ENCODE results near the gene JARID2.
A peak's percentile ranks its signal among the peaks of the same experiment; 100 is the strongest.

The JARID2 gene

GRCh38 chr6:15247500-15248450, 1.9 kb downstream of the JARID2 start:
- peak; percentile 19 for DNase-seq

DNA sequence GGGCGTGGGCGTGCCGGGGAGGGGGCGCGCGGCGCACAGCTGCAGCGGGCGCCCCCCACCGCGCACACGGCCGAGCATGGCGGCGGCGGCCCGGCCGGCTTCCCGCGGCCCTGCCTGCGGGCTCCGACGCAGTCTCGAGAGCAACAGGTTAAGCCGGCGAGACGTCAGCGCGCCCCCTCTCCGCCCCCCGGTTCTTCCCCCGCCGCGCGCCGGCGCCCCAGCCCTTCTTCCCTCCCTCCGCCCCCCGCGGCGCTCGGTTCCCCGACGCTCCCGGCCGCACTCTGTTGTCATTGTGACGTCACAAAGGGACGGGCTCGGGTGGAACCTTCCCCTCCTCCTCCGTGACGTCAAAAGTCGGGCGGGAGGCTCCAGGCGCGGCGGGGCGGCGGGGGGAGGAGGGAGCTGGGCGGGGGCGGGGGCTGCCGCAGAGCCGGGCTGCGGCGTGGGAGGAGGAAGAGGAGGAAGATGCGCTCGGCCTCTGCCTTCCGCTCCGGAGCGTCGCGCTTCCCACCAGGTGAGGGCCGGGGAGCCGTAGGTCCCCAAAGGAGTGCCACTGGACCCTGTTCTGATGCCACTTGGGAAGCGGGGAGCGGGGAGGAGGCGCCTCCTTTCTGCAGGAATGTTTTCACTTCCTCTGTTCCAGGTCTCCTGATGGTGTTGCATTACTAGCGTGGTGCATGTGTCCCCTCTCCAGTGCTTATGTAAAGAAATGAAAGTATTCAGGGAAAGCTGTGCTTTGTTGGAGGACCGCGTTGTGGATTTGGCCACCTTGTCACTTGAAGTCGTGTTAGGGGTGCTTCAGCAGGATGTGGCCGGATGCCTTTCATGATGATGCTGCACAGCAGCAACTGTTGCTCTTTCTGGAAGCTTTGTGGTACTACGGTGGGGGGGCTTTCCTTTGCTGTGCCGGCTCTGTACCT, 2.8 kb downstream of the JARID2 start:
- peak; percentile 98 for DNase-seq

- DNase-seq: no peak
Observed at GRCh38 chr6:15249371-15250019, 3.6 kb downstream of the JARID2 start.

DNA sequence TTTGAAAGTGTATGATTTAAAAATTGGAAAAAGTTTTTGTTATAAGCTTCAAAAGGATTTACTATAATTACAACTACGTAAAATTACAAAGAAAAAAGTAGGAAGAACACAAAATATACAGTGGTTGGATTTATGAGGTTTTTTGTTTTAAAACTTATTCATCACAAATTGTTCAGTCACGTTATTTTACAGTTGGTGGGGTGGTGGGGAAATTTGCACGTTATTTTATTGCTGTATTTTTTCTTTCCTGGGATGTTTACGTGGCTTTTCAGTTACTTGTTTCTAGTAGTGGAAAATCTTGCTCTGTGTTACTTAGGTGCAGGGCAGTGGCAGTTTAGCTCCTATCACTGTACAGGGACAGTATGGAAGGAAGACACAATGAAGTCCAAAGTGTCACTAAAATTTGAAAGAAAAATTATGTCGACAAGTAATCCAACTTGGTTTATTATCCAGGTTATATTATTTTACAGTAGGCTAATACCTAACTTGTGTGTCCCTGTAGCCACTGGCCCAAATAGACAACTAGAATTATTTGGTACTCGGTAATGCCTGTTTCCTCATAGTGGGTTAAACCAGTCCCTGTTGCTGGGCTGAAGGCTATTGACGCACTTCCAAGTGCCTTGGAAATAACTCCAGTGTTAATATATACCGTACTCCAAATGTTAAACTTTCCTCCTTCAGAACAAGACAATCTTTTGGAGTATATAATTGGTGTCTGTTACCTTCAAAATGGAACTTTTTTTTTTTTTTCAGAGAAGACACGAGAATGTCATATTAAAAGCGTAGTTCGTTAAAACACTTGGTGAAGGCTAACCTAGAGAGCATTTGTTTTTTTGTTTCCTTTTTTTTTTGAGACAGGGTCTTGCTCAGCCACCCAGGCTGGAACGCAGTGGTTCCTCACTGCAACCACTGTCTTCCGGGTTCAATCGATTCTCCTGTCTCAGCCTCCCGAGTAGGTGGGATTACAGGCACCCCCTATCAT, 4.6 kb downstream of the JARID2 start:
- no peak for DNase-seq

GRCh38 chr6:15252195-15252594, 6.3 kb downstream of the JARID2 start:
- no peak for DNase-seq

- DNase-seq: no peak
Observed at GRCh38 chr6:15253203-15254022, 7.5 kb downstream of the JARID2 start.

DNA sequence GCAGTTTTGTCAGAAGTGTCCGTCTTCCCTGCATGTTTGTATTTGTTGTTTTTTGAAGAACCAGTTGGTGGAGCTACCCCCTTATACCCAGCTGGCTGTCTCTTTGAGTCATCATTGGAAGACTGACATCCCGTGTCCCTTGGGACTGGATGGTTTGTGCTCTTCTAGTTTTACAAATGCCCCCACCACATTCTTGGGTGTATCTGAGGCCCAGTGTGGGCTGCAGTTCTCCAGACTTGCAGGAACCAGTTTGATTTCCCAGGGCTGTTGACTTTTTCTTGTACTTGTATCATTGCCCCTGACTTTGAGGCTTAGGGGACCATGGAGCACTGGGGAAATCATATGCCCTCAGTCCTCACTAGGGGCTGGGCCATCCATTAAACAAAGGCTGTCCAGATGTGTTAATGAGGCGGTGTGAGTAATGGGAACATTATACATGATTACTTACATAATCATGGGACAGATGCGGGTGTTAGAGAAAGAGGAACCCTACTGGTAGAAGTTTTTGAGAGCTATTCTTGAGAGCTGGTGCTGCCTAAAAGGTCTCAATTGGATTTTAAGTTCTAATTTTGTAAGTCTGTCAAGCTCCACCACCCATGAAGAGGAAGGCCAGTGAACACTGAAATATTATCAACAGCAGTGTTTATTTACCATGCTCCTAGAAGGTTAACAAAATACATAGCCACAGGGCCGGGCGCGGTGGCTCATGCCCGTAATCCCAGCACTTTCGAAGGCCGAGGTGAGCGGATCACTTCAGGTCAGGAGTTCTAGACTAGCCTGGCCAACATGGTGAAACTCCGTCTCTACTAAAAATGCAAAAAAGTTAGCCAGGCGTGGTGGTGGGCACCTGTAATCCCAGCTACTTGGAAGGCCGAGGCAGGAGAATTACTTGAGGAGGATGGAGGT, 8.5 kb downstream of the JARID2 start:
- no peak for DNase-seq

GRCh38 chr6:15255481-15255880, 9.6 kb downstream of the JARID2 start:
- no peak for DNase-seq

- DNase-seq: no peak
Observed at GRCh38 chr6:15255909-15256395, 10.1 kb downstream of the JARID2 start.

DNA sequence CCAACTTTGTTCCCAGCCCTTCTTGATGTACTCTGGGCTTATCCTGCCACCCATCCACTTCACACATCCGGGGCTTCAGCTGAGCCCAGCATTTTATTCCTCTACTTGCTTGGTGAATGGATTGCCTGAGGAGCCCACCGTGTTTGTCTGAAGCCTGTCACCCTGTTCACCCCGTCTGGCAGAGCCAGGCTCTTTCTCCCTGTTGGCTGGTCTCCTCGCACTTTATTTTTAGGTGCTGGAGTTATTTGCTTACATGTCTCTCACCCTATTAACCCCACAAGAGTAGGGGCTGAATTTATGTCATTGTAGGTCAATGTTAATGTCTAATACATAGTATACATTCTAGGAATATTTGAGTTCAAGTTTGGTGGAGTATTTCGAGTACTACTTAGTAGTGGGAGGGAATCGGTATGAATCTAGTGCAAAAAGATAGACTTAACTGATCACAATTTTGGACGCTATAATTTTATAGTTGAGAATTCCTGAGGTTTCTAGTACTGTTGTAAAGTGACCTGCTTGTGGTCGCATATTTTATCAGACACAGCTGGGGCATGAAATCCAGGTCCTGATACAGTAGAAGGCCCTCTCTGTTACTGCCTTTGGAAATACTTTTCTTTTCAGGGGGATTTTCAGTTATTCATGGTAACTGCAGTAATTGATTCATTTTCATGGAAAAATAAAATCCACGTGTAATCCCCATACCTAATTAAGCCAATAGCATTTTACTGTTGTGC, 10.8 kb downstream of the JARID2 start:
- no peak for DNase-seq

DNA sequence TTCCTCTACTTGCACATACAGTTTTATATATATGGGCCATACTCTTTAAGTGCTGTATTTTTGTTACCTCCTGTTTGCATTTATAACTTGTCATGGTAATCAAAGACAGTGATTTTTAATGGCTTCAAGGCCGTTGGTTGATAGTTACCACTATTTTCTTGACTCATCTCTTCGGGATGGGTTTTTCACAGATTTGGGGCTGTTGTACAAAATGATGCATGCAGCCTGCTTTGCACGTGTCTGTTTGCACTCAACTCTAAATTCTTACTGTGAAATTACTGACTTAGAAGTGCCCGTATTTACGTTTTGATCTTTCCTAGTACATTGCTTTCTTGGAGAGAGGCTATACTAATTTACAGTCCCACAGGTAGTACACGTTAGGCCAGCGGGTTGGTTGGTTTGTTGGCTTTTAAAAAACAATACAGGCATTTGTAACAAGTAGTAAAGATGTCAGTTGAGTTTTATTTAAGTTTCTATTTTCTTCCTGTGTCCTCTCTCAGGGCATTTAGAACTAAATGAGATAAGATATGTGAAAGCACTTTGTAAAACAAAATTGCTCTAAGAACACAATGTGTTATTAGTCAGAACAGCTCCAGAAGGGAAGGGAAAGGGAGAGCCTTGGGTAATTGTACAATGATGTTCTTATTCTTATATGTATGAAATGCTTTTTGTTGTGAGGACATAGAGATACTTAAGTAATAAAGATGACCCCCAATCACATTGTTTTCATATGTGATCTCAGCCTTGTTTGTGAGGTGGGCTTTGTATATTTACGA, 11.7 kb downstream of the JARID2 start:
- DNase-seq: no peak

DNA sequence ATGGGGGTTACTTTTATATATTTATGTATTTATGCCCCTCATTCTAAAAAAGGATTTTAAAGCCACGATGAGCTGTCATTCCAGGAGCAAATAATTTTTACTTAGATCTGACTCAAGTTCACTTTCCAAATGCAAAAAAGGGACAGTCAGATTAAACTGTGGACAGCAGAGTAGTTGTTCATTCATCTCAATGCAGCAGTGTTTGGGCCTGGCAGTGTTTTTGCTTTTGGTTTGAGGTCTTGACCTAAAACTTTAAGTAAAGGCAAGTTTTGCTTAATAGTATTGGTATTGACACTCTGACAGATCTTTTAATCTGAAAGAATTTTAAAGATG, 13.9 kb downstream of the JARID2 start:
- no peak for DNase-seq

GRCh38 chr6:15260099-15260821, 14.4 kb downstream of the JARID2 start:
- DNase-seq: no peak

DNA sequence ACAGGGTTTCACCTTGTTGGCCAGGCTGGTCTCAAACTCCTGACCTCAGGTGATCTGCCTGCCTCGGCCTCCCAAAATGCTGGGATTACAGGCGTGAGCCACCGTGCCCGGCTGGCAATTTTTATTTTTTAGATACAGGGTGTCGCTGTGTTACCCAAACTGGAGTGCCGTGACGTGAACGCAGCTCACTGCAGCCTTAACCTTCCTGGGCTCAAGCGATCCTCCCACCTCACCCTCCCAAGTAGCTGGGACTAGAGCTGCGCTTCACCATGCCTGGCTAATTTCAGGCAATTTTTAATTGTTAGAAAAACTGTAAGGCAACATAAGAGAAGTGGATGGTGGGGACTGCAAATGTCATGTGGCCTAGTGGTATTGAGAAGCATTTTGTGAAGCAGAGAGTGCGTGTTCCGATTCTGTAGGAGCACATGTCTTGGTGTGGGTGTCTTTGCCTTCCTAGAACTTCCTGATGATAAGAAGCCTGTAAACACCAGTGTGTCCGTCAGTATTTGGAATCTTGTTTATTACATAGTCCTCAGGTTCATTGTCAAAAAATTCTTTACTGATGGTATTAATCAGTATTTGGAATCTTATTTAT, 18.0 kb downstream of the JARID2 start:
- no peak for DNase-seq

DNA sequence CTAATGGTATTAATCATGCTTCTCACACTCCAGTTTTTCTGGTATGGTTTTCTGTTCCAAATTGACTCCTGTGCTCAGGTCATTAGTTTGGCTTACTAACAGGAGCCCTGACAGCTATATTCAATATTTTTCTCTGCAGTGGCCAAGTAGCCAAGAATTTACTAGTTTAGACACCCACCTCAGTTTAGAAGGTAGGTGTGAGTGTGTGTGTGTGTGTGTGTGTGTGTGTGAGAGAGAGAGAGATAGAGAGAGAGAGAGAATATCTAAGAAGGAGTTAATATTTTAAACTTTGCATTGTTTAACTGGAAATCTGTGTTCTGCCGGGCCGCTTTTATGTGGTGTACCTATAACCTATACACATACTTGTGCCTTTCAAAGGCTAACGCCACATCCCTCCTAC, 18.5 kb downstream of the JARID2 start:
- no peak for DNase-seq

DNA sequence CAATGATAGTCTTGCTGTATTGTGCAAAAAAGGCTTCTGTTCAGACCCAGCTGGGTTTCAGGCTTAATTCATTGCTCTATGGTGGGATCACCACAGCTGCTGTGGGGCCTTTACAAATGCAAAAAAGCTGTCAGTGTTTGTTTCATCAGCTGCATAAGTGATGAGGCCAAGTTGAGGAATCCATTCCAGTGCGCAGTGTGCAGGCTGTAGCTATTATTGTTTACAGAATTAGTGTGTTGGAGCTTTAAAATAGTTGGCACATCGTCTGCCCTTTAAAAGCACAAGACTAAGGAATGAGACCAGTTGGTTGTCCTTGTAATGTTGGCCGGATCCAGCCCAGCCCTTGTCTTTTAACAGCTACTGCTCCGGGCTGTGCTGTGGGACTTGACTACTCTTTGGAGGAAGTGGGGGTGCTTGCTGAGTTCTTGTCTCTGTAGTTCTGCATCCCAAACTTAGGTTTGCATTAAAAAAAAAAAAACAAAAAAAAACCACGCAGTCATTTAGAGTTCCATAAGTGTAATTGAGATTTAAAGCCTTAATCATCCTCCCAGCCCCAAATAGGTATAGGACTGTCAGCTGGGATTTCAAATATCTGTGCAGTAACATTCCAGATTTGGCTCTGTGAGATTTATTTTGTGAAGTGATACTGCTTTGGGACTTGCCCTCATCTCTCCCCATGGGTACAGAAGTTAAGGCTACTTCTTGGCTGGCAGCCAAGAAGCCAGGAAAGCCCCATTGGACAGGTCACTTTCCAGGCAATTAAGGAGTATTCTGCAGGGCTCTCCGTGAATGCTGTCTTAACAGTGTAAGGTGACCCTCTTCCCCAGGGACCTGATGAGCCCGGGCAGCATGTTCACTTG, 19.3 kb downstream of the JARID2 start:
- no peak for DNase-seq
